IPS DF 6.9 (cell line): ENCODE results near the gene CPEB1.
A peak's percentile ranks its signal among the peaks of the same experiment; 100 is the strongest.

Experiments used
- DNase-seq: peaks from one replicate; pipeline ENCODE4 v3.0.0-alpha.2; 2013; ENCODE audit warnings: low read depth, low spot score
- H3K27ac ChIP-seq: one replicate; pipeline ENCODE4 v1.5.1; 2013; ENCODE audit warnings: low read length, control low read depth
- H3K27me3 ChIP-seq: 2 replicates; pipeline ENCODE4 v1.6.1; 2013; ENCODE audit warnings: mild to moderate bottlenecking, low read length; ENCODE audit not compliant: control insufficient read depth, insufficient read depth
- H3K36me3 ChIP-seq: 2 replicates; pipeline ENCODE4 v1.6.1; 2013; ENCODE audit warnings: low read length; ENCODE audit not compliant: control insufficient read depth, insufficient read depth
- H3K4me1 ChIP-seq: 2 replicates; pipeline ENCODE4 v1.6.1; 2013; ENCODE audit warnings: low read length; ENCODE audit not compliant: control insufficient read depth, insufficient read depth
- H3K4me3 ChIP-seq: 2 replicates; pipeline ENCODE4 v1.5.1; 2013; ENCODE audit warnings: mild to moderate bottlenecking, low read length
- H3K9me3 ChIP-seq: 2 replicates; pipeline ENCODE4 v1.6.1; 2013; ENCODE audit warnings: low read length, inconsistent platforms; ENCODE audit not compliant: control insufficient read depth, insufficient read depth
- WGBS: extraction: QIAGEN DNeasy Blood & Tissue Kit; methylation state at CpG from one replicate; pipeline ENCODE4 v1.1.7; 2013; ENCODE audit warnings: mixed read lengths, missing lambda C conversion rate; ENCODE audit not compliant: insufficient read length, insufficient coverage; 5-methylcytosine and 5-hydroxymethylcytosine counted together

CPEB1 gene

GRCh38 chr15:82595766-82596165 lies 51.4 kb downstream of the CPEB1 start:
- no peak overlapping the region for H3K27ac ChIP-seq
- H3K9me3 ChIP-seq: no peaks in the 10 kb centered on the region
- no peaks in the 10 kb centered on the region for H3K27me3 ChIP-seq
- WGBS: no CpG with 5 or more reads among the region's 2 CpGs
- no peak overlapping the region for H3K4me3 ChIP-seq
- H3K36me3 ChIP-seq: no peaks in the 10 kb centered on the region
- no peaks in the 10 kb centered on the region for H3K4me1 ChIP-seq
- no peak for DNase-seq

DNA sequence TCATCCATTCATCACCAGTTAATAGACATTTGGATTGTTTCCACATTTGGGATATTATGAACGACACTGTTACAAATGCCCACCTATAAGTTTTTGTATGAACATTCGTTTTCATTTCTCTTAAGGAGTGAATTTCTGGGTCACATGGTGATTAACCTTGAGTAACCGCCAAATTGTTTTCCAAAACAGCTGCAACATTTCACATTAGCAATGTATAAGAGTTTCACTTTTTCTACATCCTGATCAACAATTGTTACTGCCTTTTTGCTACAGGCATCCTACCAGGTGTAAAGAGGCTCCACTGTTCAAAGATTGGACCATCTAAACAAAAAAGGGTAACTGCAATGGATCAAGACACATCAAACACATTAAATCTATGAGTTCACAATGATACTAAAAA lies 52.0 kb downstream of the CPEB1 start:
- no peak for DNase-seq
- no peak overlapping the region for H3K4me3 ChIP-seq
- H3K4me1 ChIP-seq: no peaks in the 10 kb centered on the region
- H3K36me3 ChIP-seq: no peaks in the 10 kb centered on the region
- no CpG with 5 or more reads among the region's 3 CpGs for WGBS
- H3K9me3 ChIP-seq: no peaks in the 10 kb centered on the region
- no peaks in the 10 kb centered on the region for H3K27me3 ChIP-seq
- H3K27ac ChIP-seq: no peak overlapping the region

GRCh38 chr15:82587805-82588204 lies 59.4 kb downstream of the CPEB1 start:
- H3K36me3 ChIP-seq: no peaks in the 10 kb centered on the region
- peaks cover 1% of the 10 kb centered on the region; the same call in 1 of the 2 replicates for H3K4me1 ChIP-seq
- WGBS: no CpG with 5 or more reads among the region's 4 CpGs
- H3K27ac ChIP-seq: no peak overlapping the region
- H3K9me3 ChIP-seq: no peaks in the 10 kb centered on the region
- no peak overlapping the region for H3K4me3 ChIP-seq
- H3K27me3 ChIP-seq: no peaks in the 10 kb centered on the region
- DNase-seq: no peak

- H3K27me3 ChIP-seq: no peaks in the 10 kb centered on the region
- DNase-seq: no peak
- H3K9me3 ChIP-seq: no peaks in the 10 kb centered on the region
- no peak overlapping the region for H3K4me3 ChIP-seq
- WGBS: no CpG with 5 or more reads among the region's 3 CpGs
- no peak overlapping the region for H3K27ac ChIP-seq
- H3K4me1 ChIP-seq: peaks cover 1% of the 10 kb centered on the region; the same call in 1 of the 2 replicates
- no peaks in the 10 kb centered on the region for H3K36me3 ChIP-seq
Measured at GRCh38 chr15:82585072-82585471, 62.1 kb downstream of the CPEB1 start.

DNA sequence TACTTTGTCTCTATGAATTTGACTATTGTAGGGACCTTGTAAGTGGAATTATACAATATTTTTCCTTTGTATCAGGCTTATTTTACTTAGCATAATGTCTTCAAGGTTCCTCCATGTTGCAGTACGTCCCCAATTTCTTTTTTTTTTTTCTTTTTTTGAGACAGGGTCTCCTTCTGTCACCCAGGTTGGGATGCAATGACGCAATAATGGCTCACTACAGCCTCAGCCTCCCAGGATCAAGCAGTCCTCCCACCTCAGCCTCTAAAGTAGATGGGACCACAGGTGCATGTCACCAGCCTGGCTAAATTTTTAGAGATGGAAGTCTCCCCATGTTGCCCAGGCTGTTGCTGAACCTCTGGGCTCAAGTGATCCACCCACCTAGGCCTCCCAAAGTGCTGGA lies 66.5 kb downstream of the CPEB1 start:
- no peak for DNase-seq
- H3K27me3 ChIP-seq: no peaks in the 10 kb centered on the region
- H3K4me3 ChIP-seq: no peak overlapping the region
- H3K9me3 ChIP-seq: no peaks in the 10 kb centered on the region
- no CpG with 5 or more reads among the region's 2 CpGs for WGBS
- H3K4me1 ChIP-seq: peaks cover 1% of the 10 kb centered on the region; the same call in 1 of the 2 replicates
- H3K27ac ChIP-seq: no peak overlapping the region
- H3K36me3 ChIP-seq: no peaks in the 10 kb centered on the region

GRCh38 chr15:82575335-82575734 lies 71.8 kb downstream of the CPEB1 start:
- no peak for DNase-seq
- no peaks in the 10 kb centered on the region for H3K27me3 ChIP-seq
- no CpG with 5 or more reads among the region's 3 CpGs for WGBS
- H3K27ac ChIP-seq: no peak overlapping the region
- no peaks in the 10 kb centered on the region for H3K9me3 ChIP-seq
- H3K36me3 ChIP-seq: no peaks in the 10 kb centered on the region
- peaks cover 7% of the 10 kb centered on the region for H3K4me1 ChIP-seq
- H3K4me3 ChIP-seq: no peak overlapping the region

- no peaks in the 10 kb centered on the region for H3K27me3 ChIP-seq
- no peak overlapping the region for H3K27ac ChIP-seq
- H3K4me3 ChIP-seq: no peak overlapping the region
- DNase-seq: no peak
- no peaks in the 10 kb centered on the region for H3K9me3 ChIP-seq
- no peaks in the 10 kb centered on the region for H3K36me3 ChIP-seq
- H3K4me1 ChIP-seq: peaks cover 7% of the 10 kb centered on the region
- WGBS: no CpG with 5 or more reads among the region's 3 CpGs
Measured at GRCh38 chr15:82572986-82573385, 74.2 kb downstream of the CPEB1 start.

- H3K9me3 ChIP-seq: no peaks in the 10 kb centered on the region
- no peak for DNase-seq
- H3K36me3 ChIP-seq: no peaks in the 10 kb centered on the region
- H3K4me1 ChIP-seq: peaks cover 7% of the 10 kb centered on the region
- H3K27ac ChIP-seq: no peak overlapping the region
- WGBS: no CpG with 5 or more reads among the region's 5 CpGs
- H3K27me3 ChIP-seq: no peaks in the 10 kb centered on the region
- H3K4me3 ChIP-seq: no peak overlapping the region
Measured at GRCh38 chr15:82572311-82572710, 74.9 kb downstream of the CPEB1 start.

DNA sequence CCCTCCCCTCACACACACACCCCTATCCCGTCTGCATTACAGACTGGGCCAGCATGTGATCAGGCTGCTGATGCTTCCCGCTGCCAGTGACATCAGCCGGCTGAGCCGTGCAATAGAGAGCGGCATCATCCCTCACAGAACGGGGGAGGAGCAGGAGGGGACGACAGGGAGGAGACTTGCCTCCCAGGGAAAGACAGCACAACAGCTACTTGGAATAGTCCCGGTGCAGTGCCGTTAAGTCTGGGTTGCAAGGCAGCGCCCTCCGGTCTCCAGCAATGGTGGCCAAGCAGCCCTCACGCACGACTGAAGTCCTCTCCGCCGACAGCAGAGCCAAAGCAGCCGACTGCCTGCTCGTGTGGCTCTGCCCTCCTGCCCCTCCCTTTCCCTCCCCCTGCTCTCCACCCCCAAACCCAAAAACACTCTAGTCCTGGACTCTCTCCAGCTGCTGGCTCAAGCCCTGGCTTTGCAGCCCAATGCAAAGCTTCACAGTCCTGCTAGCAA lies 75.4 kb downstream of the CPEB1 start:
- DNase-seq: no peak

GRCh38 chr15:82570721-82571508 lies 76.2 kb downstream of the CPEB1 start:
- Histone ChIP-seq H3K9me3 (no peaks in the 10 kb centered on the region), H3K27me3 (no peaks in the 10 kb centered on the region), H3K4me3 (no peak overlapping the region), H3K27ac (no peak overlapping the region), H3K4me1 (peaks cover 7% of the 10 kb centered on the region), H3K36me3 (no peaks in the 10 kb centered on the region)
- DNase-seq: no peak
- WGBS: no CpG with 5 or more reads among the region's 7 CpGs

More for the DNA sequence above, 75.4 kb downstream of the CPEB1 start:
- whole genome bisulfite sequencing: no CpG with 5 or more reads among the region's 17 CpGs
- no peaks in the 10 kb centered on the region for H3K9me3 ChIP-seq
- H3K4me1 ChIP-seq: peaks cover 7% of the 10 kb centered on the region
- H3K36me3 ChIP-seq: no peaks in the 10 kb centered on the region
- no peaks in the 10 kb centered on the region for H3K27me3 ChIP-seq
- no peak overlapping the region for H3K27ac ChIP-seq
- peak overlapping the region; percentile 8; the same call in 1 of the 2 replicates for H3K4me3 ChIP-seq

GRCh38 chr15:82569834-82570233 lies 77.3 kb downstream of the CPEB1 start:
- DNase-seq: no peak
- Histone ChIP-seq H3K27me3 (no peaks in the 10 kb centered on the region), H3K9me3 (no peaks in the 10 kb centered on the region), H3K4me3 (no peak overlapping the region), H3K36me3 (no peaks in the 10 kb centered on the region), H3K4me1 (peaks cover 11% of the 10 kb centered on the region), H3K27ac (no peak overlapping the region)
- no CpG with 5 or more reads among the region's 4 CpGs for WGBS
